HCT116 (cell line): ENCODE measurements around the gene WT1. TPM values are rescaled to one million over a fixed set of nuclear protein-coding genes. Genes with fewer than 3 reads are reported as not detected.

Experiments
- ATAC-seq: fragments of 200-7000 bp; cut with Tn5 transposase; 2 replicates; pipeline ENCODE4 v1.9.1; 2020; ENCODE audit warnings: mild to moderate bottlenecking, moderate library complexity
- BruUV-seq: library from RNA; stranded (reverse); fragments of 400-500 nt; replicated peaks from 2 replicates; lab custom pipeline; 2021; lab: Mats Ljungman, UMichigan
- CTCF ChIA-PET: fragments of 300-600 bp; sonication (Branson Sonifier 250); formaldehyde crosslinking; loops from one replicate; lab custom pipeline; 2021; ENCODE audit warnings: antibody characterized with exemption; lab: Charles Lee
- POLR2A ChIA-PET: fragments of 300-600, 350-600 bp; sonication (Branson Sonifier 250); formaldehyde crosslinking; loops from one replicate; lab custom pipeline; 2021; ENCODE audit warnings: antibody characterized with exemption; lab: Charles Lee
- RAD21 ChIA-PET, 2 experiments: fragments of 300-600 bp; sonication (Branson Sonifier 250); formaldehyde crosslinking; loops; one replicate each; lab custom pipeline; 2023; ENCODE audit warnings: low total read pairs in 2 of 2; ENCODE audit not compliant: uncharacterized antibody in 2 of 2, unreplicated experiment in 2 of 2, low non-redundant PET in 1 of 2; lab: Charles Lee
- DNase-seq: peaks from one replicate; pipeline ENCODE4 v3.0.0-alpha.2; 2010; ENCODE audit warnings: low read depth, low spot score
- H2AFZ ChIP-seq: fragments of 200-600 bp; shearing (Covaris generic), sonication (generic); 2 replicates; pipeline ENCODE4 v1.6.1; 2017; ENCODE audit warnings: low read depth, mixed run types, mixed read lengths, antibody characterized with exemption, low read length; ENCODE audit not compliant: poor library complexity, severe bottlenecking
- H3K27ac ChIP-seq: 2 replicates; pipeline ENCODE4 v1.5.1; 2012; ENCODE audit warnings: low read depth, low read length
- H3K27me3 ChIP-seq: fragments of 200-600 bp; sonication (generic); 2 replicates; pipeline ENCODE4 v1.6.1; 2016; ENCODE audit warnings: mixed run types, low read length, mixed read lengths; ENCODE audit not compliant: insufficient read depth
- H3K36me3 ChIP-seq, 2 experiments: fragments of 200-500 bp in 1 of 2; fragments of 200-600 bp in 1 of 2; sonication (Bioruptor generic) in 1 of 2; sonication (generic) in 1 of 2; 2 replicates each; pipeline versions ENCODE4 v1.5.1 to v1.6.1; 2014 to 2016; ENCODE audit warnings: low read length in 2 of 2, inconsistent platforms in 1 of 2, mixed read lengths in 1 of 2, mixed run types in 1 of 2; ENCODE audit not compliant: insufficient read depth in 2 of 2, control insufficient read depth in 1 of 2
- H3K4me1 ChIP-seq, 2 experiments: fragments of 200-600 bp in 1 of 2; sonication (generic) in 1 of 2; 2 replicates each; pipeline versions ENCODE4 v1.5.1 to v1.6.1; 2012 to 2017; ENCODE audit warnings: low read length in 2 of 2, inconsistent platforms in 1 of 2, mild to moderate bottlenecking in 1 of 2, mixed read lengths in 1 of 2, mixed run types in 1 of 2, moderate library complexity in 1 of 2; ENCODE audit not compliant: insufficient read depth in 2 of 2, control insufficient read depth in 1 of 2
- H3K4me2 ChIP-seq: fragments of 200-600 bp; sonication (generic); 2 replicates; pipeline ENCODE4 v1.6.1; 2017; ENCODE audit warnings: mixed run types, low read length, mixed read lengths
- H3K4me3 ChIP-seq, 2 experiments: fragments of 200-600 bp in 1 of 2; sonication (generic) in 1 of 2; replicated peaks in 1 of 2; 2 replicates each; pipeline ENCODE4 v1.5.1; 2011 to 2016; ENCODE audit warnings: low read length in 2 of 2, control low read depth in 1 of 2, low read depth in 1 of 2, mild to moderate bottlenecking in 1 of 2, mixed read lengths in 1 of 2, mixed run types in 1 of 2
- H3K79me2 ChIP-seq: fragments of 200-600 bp; sonication (generic); 2 replicates; pipeline ENCODE4 v1.6.1; 2017; ENCODE audit warnings: mild to moderate bottlenecking, mixed run types, low read length, moderate library complexity, mixed read lengths; ENCODE audit not compliant: insufficient read depth
- H3K9ac ChIP-seq: fragments of 200-600 bp; sonication (generic); 2 replicates; pipeline ENCODE4 v1.6.1; 2016; ENCODE audit warnings: low read length, mixed read lengths
- H3K9me2 ChIP-seq: fragments of 200-600 bp; sonication (generic), shearing (Covaris generic); 2 replicates; pipeline ENCODE4 v1.6.1; 2017; ENCODE audit warnings: mixed run types, mild to moderate bottlenecking, moderate library complexity; ENCODE audit not compliant: insufficient read depth
- H3K9me3 ChIP-seq, 2 experiments: fragments of 200-500 bp in 1 of 2; fragments of 200-600 bp in 1 of 2; sonication (Bioruptor generic) in 1 of 2; sonication (generic) in 1 of 2; 2 replicates each; pipeline ENCODE4 v1.6.1; 2014 to 2017; ENCODE audit warnings: low read length in 2 of 2, mixed read lengths in 2 of 2, inconsistent platforms in 1 of 2, low read depth in 1 of 2, mild to moderate bottlenecking in 1 of 2, mixed run types in 1 of 2, moderate library complexity in 1 of 2; ENCODE audit not compliant: control insufficient read depth in 1 of 2, insufficient read depth in 1 of 2
- H4K20me1 ChIP-seq: fragments of 200-600 bp; sonication (generic), shearing (Covaris generic); 2 replicates; pipeline ENCODE4 v1.6.1; 2017; ENCODE audit warnings: mixed run types, mild to moderate bottlenecking, moderate library complexity; ENCODE audit not compliant: insufficient read depth
- CBX3 ChIP-seq: IDR thresholded peaks from 2 replicates; pipeline ENCODE4 v1.6.1; 2012; ENCODE audit warnings: low read depth
- ELF1 ChIP-seq: IDR thresholded peaks from 2 replicates; pipeline ENCODE4 v1.6.1; 2012; ENCODE audit warnings: low read depth, borderline replicate concordance
- EZH2phosphoT487 ChIP-seq: fragments of 200-600 bp; IDR thresholded peaks from 2 replicates; pipeline ENCODE4 v1.6.1; 2018; ENCODE audit warnings: antibody characterized with exemption, borderline replicate concordance
- FOSL1 ChIP-seq: IDR thresholded peaks from 2 replicates; pipeline ENCODE4 v1.6.1; 2012; ENCODE audit warnings: low read depth
- JUND ChIP-seq: IDR thresholded peaks from 2 replicates; pipeline ENCODE4 v1.6.1; 2012
- POLR2A ChIP-seq: IDR thresholded peaks from 2 replicates; pipeline ENCODE4 v1.7.0; 2011; ENCODE audit warnings: borderline replicate concordance; ENCODE audit not compliant: insufficient read depth, insufficient read length; ENCODE audit errors: extremely low read depth
- SP1 ChIP-seq: IDR thresholded peaks from 2 replicates; pipeline ENCODE4 v1.6.1; 2012; ENCODE audit warnings: low read depth
- TCF7L2 ChIP-seq: IDR thresholded peaks from 2 replicates; pipeline ENCODE4 v1.7.0; 2011; ENCODE audit warnings: borderline replicate concordance, inconsistent platforms; ENCODE audit not compliant: insufficient read depth, insufficient read length; ENCODE audit errors: extremely low read depth
- ZNF274 ChIP-seq: fragments of 200-500 bp; sonication (Bioruptor generic); IDR thresholded peaks from 2 replicates; pipeline ENCODE4 v1.6.1; 2014; ENCODE audit warnings: mild to moderate bottlenecking, low read depth, low read length, inconsistent platforms
- intact Hi-C: fragments of 100-400 bp; cut with micrococcal nuclease; formaldehyde crosslinking; loops from 2 replicates; pipeline ENCODE4 v1.10.0; 2022
- total RNA-seq: library from RNA; stranded (reverse); gene quantifications from one replicate; pipeline ENCODE4 v1.2.1, GENCODE V29; 2021; ENCODE audit not compliant: unreplicated experiment
- TF ChIP-seq, protein P1 (sequence below), 3 experiments: fragments of 200-600 bp in 1 of 3; sonication (generic) in 1 of 3; IDR thresholded peaks in 2 of 3; conservative IDR thresholded peaks in 1 of 3; 2 replicates each; pipeline ENCODE4 v1.5.1; 2012 to 2017; ENCODE audit warnings: low read depth in 2 of 3, low read length in 2 of 3, antibody characterized with exemption in 1 of 3, borderline replicate concordance in 1 of 3, control low read depth in 1 of 3, mild to moderate bottlenecking in 1 of 3, mixed read lengths in 1 of 3, mixed run types in 1 of 3, moderate library complexity in 1 of 3; ENCODE audit not compliant: insufficient read depth in 1 of 3
- TF ChIP-seq, protein P2 (sequence below): IDR thresholded peaks from 2 replicates; pipeline ENCODE4 v1.6.1; 2012; ENCODE audit warnings: low read depth
- TF ChIP-seq, protein P3 (sequence below): IDR thresholded peaks from 2 replicates; pipeline ENCODE4 v1.6.1; 2012

WT1 gene
- total RNA-seq, 1 experiment from 2014 or later = 0.07 TPM

DNA sequence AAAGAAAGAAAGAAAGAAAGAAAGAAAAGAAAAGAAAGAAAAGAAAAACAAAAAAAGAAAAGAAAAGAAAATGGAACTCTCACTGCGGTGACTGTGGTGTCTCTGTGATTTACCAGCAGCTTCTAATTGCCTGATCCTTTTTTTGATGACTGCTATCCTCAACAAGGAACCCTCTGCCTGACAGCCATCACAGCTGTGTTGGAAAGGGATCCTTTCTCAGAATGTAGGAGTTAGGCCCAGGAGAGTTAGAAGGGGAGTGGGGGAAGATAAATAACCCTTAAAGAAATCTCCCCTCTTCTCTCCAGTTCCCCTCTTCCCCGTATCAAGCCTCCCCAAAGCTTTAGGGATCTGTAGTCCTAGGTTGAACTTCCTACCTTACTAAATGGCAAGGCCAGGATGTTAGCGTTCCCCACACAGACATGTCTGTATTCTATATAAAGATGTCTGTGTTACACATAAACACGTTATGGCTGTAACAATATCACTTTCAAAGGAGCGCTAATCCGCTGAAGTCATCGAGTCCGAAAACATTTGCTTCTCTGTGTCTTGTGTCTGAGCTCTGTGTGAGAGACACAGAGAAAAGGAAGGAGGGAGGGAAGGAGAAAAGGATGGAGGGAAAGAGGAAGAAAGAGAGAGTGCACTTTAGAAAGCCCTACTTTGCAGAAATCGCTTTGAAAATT is 26.8 kb upstream of the WT1 start:
- no TSS peak for BruUV-seq
- CTCF ChIA-PET = no interaction called here
- Histone ChIP-seq H3K9me3 (no peaks in the 10 kb centered on the region), H3K27ac (no peak overlapping the region), H3K9me2 (no peaks in the 10 kb centered on the region), H3K9ac (no peak overlapping the region), H3K27me3 (no peaks in the 10 kb centered on the region), H2AFZ (no peak overlapping the region), H3K79me2 (no peaks in the 10 kb centered on the region), H4K20me1 (no peaks in the 10 kb centered on the region), H3K4me3 (no peak overlapping the region), H3K36me3 (no peaks in the 10 kb centered on the region), H3K4me1 (no peaks in the 10 kb centered on the region), H3K4me2 (no peak overlapping the region)
- TF ChIP-seq POLR2A (no peak), FOSL1 (no peak), TCF7L2 (no peak), SP1 (no peak), CBX3 (no peak), EZH2phosphoT487 (no peak), JUND (no peak), ZNF274 (no peak), ELF1 (no peak)
- TF ChIP-seq, protein P1, sequence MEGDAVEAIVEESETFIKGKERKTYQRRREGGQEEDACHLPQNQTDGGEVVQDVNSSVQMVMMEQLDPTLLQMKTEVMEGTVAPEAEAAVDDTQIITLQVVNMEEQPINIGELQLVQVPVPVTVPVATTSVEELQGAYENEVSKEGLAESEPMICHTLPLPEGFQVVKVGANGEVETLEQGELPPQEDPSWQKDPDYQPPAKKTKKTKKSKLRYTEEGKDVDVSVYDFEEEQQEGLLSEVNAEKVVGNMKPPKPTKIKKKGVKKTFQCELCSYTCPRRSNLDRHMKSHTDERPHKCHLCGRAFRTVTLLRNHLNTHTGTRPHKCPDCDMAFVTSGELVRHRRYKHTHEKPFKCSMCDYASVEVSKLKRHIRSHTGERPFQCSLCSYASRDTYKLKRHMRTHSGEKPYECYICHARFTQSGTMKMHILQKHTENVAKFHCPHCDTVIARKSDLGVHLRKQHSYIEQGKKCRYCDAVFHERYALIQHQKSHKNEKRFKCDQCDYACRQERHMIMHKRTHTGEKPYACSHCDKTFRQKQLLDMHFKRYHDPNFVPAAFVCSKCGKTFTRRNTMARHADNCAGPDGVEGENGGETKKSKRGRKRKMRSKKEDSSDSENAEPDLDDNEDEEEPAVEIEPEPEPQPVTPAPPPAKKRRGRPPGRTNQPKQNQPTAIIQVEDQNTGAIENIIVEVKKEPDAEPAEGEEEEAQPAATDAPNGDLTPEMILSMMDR (IDR thresholded peaks at IDR 0.05 in 2 of 3, conservative IDR thresholded peaks at IDR 0.05 in 1 of 3; ENCODE audit: borderline replicate concordance in 1 of 3, insufficient read depth in 1 of 3, low read depth in 2 of 3, low read length in 2 of 3) = no peak
- TF ChIP-seq, protein P2, sequence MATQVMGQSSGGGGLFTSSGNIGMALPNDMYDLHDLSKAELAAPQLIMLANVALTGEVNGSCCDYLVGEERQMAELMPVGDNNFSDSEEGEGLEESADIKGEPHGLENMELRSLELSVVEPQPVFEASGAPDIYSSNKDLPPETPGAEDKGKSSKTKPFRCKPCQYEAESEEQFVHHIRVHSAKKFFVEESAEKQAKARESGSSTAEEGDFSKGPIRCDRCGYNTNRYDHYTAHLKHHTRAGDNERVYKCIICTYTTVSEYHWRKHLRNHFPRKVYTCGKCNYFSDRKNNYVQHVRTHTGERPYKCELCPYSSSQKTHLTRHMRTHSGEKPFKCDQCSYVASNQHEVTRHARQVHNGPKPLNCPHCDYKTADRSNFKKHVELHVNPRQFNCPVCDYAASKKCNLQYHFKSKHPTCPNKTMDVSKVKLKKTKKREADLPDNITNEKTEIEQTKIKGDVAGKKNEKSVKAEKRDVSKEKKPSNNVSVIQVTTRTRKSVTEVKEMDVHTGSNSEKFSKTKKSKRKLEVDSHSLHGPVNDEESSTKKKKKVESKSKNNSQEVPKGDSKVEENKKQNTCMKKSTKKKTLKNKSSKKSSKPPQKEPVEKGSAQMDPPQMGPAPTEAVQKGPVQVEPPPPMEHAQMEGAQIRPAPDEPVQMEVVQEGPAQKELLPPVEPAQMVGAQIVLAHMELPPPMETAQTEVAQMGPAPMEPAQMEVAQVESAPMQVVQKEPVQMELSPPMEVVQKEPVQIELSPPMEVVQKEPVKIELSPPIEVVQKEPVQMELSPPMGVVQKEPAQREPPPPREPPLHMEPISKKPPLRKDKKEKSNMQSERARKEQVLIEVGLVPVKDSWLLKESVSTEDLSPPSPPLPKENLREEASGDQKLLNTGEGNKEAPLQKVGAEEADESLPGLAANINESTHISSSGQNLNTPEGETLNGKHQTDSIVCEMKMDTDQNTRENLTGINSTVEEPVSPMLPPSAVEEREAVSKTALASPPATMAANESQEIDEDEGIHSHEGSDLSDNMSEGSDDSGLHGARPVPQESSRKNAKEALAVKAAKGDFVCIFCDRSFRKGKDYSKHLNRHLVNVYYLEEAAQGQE = no peak
- TF ChIP-seq, protein P3, sequence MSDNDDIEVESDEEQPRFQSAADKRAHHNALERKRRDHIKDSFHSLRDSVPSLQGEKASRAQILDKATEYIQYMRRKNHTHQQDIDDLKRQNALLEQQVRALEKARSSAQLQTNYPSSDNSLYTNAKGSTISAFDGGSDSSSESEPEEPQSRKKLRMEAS = no peak
- RAD21 ChIA-PET = no interaction called here
- no peak for DNase-seq
- POLR2A ChIA-PET = no interaction called here
- no peak for ATAC-seq
- intact Hi-C loops = no loop called here
